Fibroblast of lung (primary cell): ENCODE data around the gene FNDC3B.

Source experiments
- CTCF ChIP-seq, 2 donors: IDR thresholded peaks in 1 of 2; conservative IDR thresholded peaks in 1 of 2; 1 replicate in 1 of 2; 2 replicates in 1 of 2; pipeline ENCODE4 v1.5.1; 2011 to 2012; ENCODE audit warnings: low read length in 2 of 2, control low read depth in 1 of 2, inconsistent platforms in 1 of 2, low read depth in 1 of 2, mild to moderate bottlenecking in 1 of 2
- EZH2 ChIP-seq: IDR thresholded peaks from 2 replicates; pipeline ENCODE4 v1.5.1; 2012; ENCODE audit warnings: low read length, control low read depth, mild to moderate bottlenecking; ENCODE audit errors: missing control alignments

- no peak for TF ChIP-seq EZH2
- no peak for TF ChIP-seq CTCF (conservative IDR thresholded peaks at IDR 0.05 in 1 of 2, IDR thresholded peaks at IDR 0.05 in 1 of 2; ENCODE audit: low read depth in 1 of 2, low read length in 2 of 2)
Measured at GRCh38 chr3:172003146-172003545, 36.2 kb upstream of the FNDC3B start.
